Osteoblast (primary cell): ENCODE measurements around the gene DCXR. TPM values are rescaled to one million over a fixed set of nuclear protein-coding genes. Genes with fewer than 3 reads are reported as not detected.
A peak's percentile ranks its signal among the peaks of the same experiment; 100 is the strongest.

Experiments
- DNase-seq: peaks from one replicate; pipeline ENCODE4 v3.0.0; 2011; ENCODE audit warnings: low spot score, mixed read lengths; ENCODE audit not compliant: insufficient read length; ENCODE audit errors: missing footprints
- H2AFZ ChIP-seq: 2 replicates; pipeline ENCODE4 v1.6.0; 2011; ENCODE audit warnings: mild to moderate bottlenecking, low read length
- H3K27ac ChIP-seq: 2 replicates; pipeline ENCODE4 v1.5.1; 2011; ENCODE audit warnings: mild to moderate bottlenecking, low read depth, low read length, moderate library complexity
- H3K27me3 ChIP-seq: 2 replicates; pipeline ENCODE4 v1.6.0; 2012; ENCODE audit warnings: mild to moderate bottlenecking, control low read depth, inconsistent platforms, low read length, moderate library complexity; ENCODE audit not compliant: insufficient read depth
- H3K36me3 ChIP-seq: 2 replicates; pipeline ENCODE4 v1.5.1; 2011; ENCODE audit warnings: mild to moderate bottlenecking, low read length, control low read depth, moderate library complexity; ENCODE audit not compliant: insufficient read depth
- H3K4me1 ChIP-seq: 2 replicates; pipeline ENCODE4 v1.5.1; 2011; ENCODE audit warnings: mild to moderate bottlenecking, low read length, control low read depth, moderate library complexity; ENCODE audit not compliant: insufficient read depth
- H3K4me2 ChIP-seq: 2 replicates; pipeline ENCODE4 v1.6.0; 2011; ENCODE audit warnings: mild to moderate bottlenecking, low read length; ENCODE audit not compliant: insufficient read depth
- H3K4me3 ChIP-seq: fragments of 200-600 bp; sonication (generic); 3 replicates; pipeline ENCODE4 v1.5.1; 2012; ENCODE audit warnings: mild to moderate bottlenecking, low read length, inconsistent platforms; ENCODE audit not compliant: insufficient read depth
- H3K79me2 ChIP-seq: 2 replicates; pipeline ENCODE4 v1.6.0; 2012; ENCODE audit warnings: mild to moderate bottlenecking, low read length, control low read depth, inconsistent platforms; ENCODE audit not compliant: insufficient read depth
- H3K9me3 ChIP-seq: 2 replicates; pipeline ENCODE4 v1.5.1; 2011; ENCODE audit warnings: low read depth, low read length, control low read depth
- H4K20me1 ChIP-seq: 2 replicates; pipeline ENCODE4 v1.6.0; 2012; ENCODE audit warnings: mild to moderate bottlenecking, low read length, control low read depth; ENCODE audit not compliant: insufficient read depth
- total RNA-seq: library from RNA; depleted of rRNA; stranded (reverse); fragments of >200 nt; gene quantifications from 2 replicates; pipeline ENCODE4 v1.2.3, GENCODE V29; 2012
- TF ChIP-seq, protein P1 (sequence below): IDR thresholded peaks from 2 replicates; pipeline ENCODE4 v1.5.1; 2011; ENCODE audit warnings: mild to moderate bottlenecking, low read depth, low read length, moderate library complexity; ENCODE audit errors: extremely low read depth

DCXR gene
- total RNA-seq, 1 donor = 31.8 TPM

DNA sequence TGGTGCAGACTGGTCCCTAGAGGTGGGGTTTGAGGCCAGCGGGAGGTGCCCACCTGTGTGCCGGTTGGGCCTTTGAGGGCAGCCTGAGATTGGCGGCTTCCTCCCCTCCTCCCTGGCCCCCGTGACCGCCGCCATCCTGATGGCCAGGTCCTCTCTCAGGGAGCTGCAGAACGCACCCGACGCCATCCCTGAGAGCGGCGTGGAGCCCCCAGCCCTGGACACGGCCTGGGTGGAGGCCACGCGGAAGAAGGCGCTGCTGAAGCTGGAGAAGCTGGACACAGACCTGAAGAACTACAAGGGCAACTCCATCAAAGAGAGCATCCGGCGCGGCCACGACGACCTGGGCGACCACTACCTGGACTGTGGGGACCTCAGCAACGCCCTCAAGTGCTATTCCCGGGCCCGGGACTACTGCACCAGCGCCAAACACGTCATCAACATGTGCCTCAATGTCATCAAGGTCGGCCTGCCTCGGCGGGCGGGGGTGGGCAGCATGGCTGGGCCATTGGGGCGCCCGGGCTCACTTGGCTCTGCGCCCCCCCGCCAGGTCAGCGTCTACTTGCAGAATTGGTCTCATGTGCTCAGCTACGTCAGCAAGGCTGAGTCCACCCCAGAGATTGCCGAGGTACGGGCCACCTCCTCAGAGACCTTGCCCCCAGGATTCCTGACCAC, 17.0 kb upstream of the DCXR start:
- Histone ChIP-seq H3K79me2 (peaks cover 44% of the 10 kb centered on the region), H2AFZ (no peak overlapping the region), H4K20me1 (peaks cover 4% of the 10 kb centered on the region), H3K27ac (no peak overlapping the region), H3K36me3 (peaks cover 32% of the 10 kb centered on the region), H3K27me3 (no peaks in the 10 kb centered on the region), H3K9me3 (no peaks in the 10 kb centered on the region), H3K4me3 (no peak overlapping the region), H3K4me2 (no peak overlapping the region), H3K4me1 (peaks cover 12% of the 10 kb centered on the region)
- TF ChIP-seq, protein P1, sequence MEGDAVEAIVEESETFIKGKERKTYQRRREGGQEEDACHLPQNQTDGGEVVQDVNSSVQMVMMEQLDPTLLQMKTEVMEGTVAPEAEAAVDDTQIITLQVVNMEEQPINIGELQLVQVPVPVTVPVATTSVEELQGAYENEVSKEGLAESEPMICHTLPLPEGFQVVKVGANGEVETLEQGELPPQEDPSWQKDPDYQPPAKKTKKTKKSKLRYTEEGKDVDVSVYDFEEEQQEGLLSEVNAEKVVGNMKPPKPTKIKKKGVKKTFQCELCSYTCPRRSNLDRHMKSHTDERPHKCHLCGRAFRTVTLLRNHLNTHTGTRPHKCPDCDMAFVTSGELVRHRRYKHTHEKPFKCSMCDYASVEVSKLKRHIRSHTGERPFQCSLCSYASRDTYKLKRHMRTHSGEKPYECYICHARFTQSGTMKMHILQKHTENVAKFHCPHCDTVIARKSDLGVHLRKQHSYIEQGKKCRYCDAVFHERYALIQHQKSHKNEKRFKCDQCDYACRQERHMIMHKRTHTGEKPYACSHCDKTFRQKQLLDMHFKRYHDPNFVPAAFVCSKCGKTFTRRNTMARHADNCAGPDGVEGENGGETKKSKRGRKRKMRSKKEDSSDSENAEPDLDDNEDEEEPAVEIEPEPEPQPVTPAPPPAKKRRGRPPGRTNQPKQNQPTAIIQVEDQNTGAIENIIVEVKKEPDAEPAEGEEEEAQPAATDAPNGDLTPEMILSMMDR = no peak
- DNase-seq = peak; percentile 78

DNA sequence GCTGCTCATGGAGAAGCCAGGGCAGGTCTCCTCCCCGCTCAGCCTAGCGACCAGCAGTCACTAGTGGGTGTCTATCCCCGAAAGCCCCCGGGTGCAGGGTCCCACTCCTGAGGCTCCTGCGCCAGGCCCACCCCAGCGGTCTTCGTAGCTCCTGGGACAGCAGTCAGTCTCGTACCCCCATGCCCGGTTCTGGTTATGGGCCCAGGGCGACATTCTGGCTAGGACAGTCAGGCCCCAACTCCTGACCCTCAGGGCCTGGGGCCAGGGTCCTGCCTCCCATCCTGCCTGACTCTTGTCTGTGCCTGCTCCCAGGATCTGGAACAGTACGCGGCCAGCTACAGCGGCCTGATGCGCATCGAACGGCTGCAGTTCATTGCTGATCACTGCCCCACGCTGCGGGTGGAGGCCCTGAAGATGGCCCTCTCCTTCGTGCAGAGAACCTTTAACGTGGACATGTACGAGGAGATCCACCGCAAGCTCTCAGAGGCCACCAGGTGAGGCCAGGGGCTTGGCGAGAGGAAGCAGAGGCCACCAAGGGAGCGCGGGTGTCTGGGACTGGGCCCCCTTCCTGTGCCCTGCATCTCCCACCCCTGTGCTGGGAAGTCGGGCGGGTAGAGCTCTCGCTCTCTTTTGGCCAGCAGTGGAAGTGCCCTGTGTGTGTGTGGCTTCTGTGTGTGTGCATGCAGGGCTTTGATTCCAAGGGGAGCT, 16.2 kb upstream of the DCXR start:
- Histone ChIP-seq H3K4me1 (peaks cover 12% of the 10 kb centered on the region), H3K79me2 (peaks cover 46% of the 10 kb centered on the region), H3K36me3 (peaks cover 32% of the 10 kb centered on the region), H2AFZ (no peak overlapping the region), H4K20me1 (peaks cover 4% of the 10 kb centered on the region), H3K4me3 (no peak overlapping the region), H3K9me3 (no peaks in the 10 kb centered on the region), H3K27me3 (no peaks in the 10 kb centered on the region), H3K4me2 (peak overlapping the region; percentile 81), H3K27ac (no peak overlapping the region)
- peak; percentile 86 for DNase-seq
- TF ChIP-seq, protein P1 = no peak

DNA sequence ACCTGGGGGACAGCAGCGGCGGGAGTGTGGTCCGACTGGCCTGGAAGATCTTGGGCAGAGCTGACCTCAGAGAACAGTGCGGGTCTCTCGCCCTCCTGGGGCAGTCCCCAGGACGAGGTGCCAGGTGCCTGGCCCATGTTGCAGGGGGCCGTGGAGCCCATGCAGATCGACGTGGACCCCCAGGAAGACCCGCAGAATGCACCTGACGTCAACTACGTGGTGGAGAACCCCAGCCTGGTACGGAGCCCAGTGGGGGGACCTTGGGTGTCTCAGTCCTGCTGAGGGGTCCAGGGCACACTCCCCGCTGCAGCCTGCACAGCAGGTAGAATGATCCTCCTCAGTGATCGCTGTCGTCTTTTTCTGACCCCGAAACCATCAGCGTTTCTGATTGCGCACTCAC, 15.6 kb upstream of the DCXR start:
- Histone ChIP-seq H3K4me1 (peaks cover 12% of the 10 kb centered on the region), H3K27ac (no peak overlapping the region), H3K4me3 (peak overlapping the region; percentile 91), H3K4me2 (peak overlapping the region; percentile 81), H2AFZ (no peak overlapping the region), H3K27me3 (no peaks in the 10 kb centered on the region), H4K20me1 (peaks cover 4% of the 10 kb centered on the region), H3K79me2 (peaks cover 46% of the 10 kb centered on the region), H3K9me3 (no peaks in the 10 kb centered on the region), H3K36me3 (peaks cover 36% of the 10 kb centered on the region)
- TF ChIP-seq, protein P1 = no peak
- peak; percentile 58 for DNase-seq

DNA sequence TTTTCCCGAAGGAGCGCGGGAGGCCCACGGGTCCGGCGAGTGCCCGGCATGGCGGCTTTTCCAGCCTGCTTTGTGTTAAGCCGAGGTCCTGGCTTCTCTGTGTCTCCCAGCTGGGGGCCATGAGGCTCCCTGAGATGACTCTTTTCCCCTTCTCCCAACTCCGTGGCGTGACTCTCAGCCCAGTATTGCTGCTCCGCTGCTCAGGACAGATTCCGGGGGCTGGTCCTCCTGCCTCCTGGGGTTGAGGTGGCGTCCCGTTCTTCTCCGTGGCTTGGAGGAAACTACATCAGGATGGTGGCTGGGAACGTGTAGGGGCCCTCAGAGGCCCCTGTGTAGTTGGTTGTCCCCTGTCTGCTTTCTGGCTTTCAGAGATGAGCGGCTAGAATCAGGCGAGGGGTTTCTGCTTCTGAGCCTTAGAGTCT, 15.2 kb upstream of the DCXR start:
- Histone ChIP-seq H4K20me1 (peaks cover 4% of the 10 kb centered on the region), H3K27ac (peak overlapping the region; percentile 37), H3K27me3 (no peaks in the 10 kb centered on the region), H3K79me2 (peaks cover 46% of the 10 kb centered on the region), H3K36me3 (peaks cover 41% of the 10 kb centered on the region), H3K4me3 (peak overlapping the region; percentile 91), H3K4me2 (peak overlapping the region; percentile 81), H3K9me3 (no peaks in the 10 kb centered on the region), H2AFZ (no peak overlapping the region), H3K4me1 (peaks cover 12% of the 10 kb centered on the region)
- TF ChIP-seq, protein P1 = no peak
- DNase-seq = peak; percentile 97
